Activated CD4-positive, alpha-beta memory T cell treated with anti-CD3 and anti-CD28 coated beads, Interleukin-2, amount 10 ng/mL, durations not matched to agents 7 days and 5 days (primary cell): ENCODE results near the gene C21orf58. TPM values are rescaled to one million over a fixed set of nuclear protein-coding genes. Genes with fewer than 3 reads are reported as not detected.

ENCODE experiments used
- CTCF ChIA-PET: fragments of 350-600 bp; sonication (Branson Sonifier 250); formaldehyde crosslinking; loops from one replicate; lab custom pipeline; 2021; ENCODE audit warnings: antibody characterized with exemption, inconsistent platforms; lab: Charles Lee
- POLR2A ChIA-PET: fragments of 350-600 bp; sonication (Branson Sonifier 250); formaldehyde crosslinking; loops from one replicate; lab custom pipeline; 2021; ENCODE audit warnings: antibody characterized with exemption; lab: Charles Lee
- DNase-seq: peaks from one replicate; pipeline ENCODE4 v3.0.0-alpha.2; 2020
- H3K27ac Mint-ChIP-seq: one replicate; pipeline ENCODE4 v1.8.0; 2021; ENCODE audit warnings: mild to moderate bottlenecking, mixed read lengths
- H3K27me3 Mint-ChIP-seq: one replicate; pipeline ENCODE4 v1.8.0; 2021; ENCODE audit warnings: mixed read lengths
- H3K36me3 Mint-ChIP-seq: one replicate; pipeline ENCODE4 v1.8.0; 2021; ENCODE audit warnings: low read depth, mixed read lengths
- H3K4me1 Mint-ChIP-seq: one replicate; pipeline ENCODE4 v1.8.0; 2021; ENCODE audit warnings: mixed read lengths
- H3K4me3 Mint-ChIP-seq: one replicate; pipeline ENCODE4 v1.8.0; 2021; ENCODE audit warnings: mild to moderate bottlenecking, mixed read lengths
- H3K9me3 Mint-ChIP-seq: one replicate; pipeline ENCODE4 v1.8.0; 2021; ENCODE audit warnings: mixed read lengths
- total RNA-seq, 2 experiments: library from RNA; stranded (reverse); gene quantifications; one replicate each; pipeline ENCODE4 v1.2.3, GENCODE V29; 2021

The C21orf58 gene
- total RNA-seq, 2 experiments from 2014 or later, result 47.7 to 49.4 TPM

- H3K36me3 Mint-ChIP-seq, result peaks cover 68% of the 10 kb centered on the region
- ChIA-PET POLR2A (no interaction called here), CTCF (no interaction called here)
- no peaks in the 10 kb centered on the region for H3K27me3 Mint-ChIP-seq
- DNase-seq, result no peak
- no peaks in the 10 kb centered on the region for H3K9me3 Mint-ChIP-seq
- H3K4me1 Mint-ChIP-seq, result no peaks in the 10 kb centered on the region
- no peak overlapping the region for H3K27ac Mint-ChIP-seq
- no peak overlapping the region for H3K4me3 Mint-ChIP-seq
These were observed 25.6 kb upstream of the C21orf58 start for GRCh38 chr21:46349134-46349760.

- POLR2A ChIA-PET, result no interaction called here
These were observed 24.2 kb upstream of the C21orf58 start for GRCh38 chr21:46347791-46348381.

GRCh38 chr21:46347203-46347550 is 23.5 kb upstream of the C21orf58 start:
- ChIA-PET POLR2A (no interaction called here), CTCF (no interaction called here)
- DNase-seq, result no peak
- H3K36me3 Mint-ChIP-seq, result peaks cover 60% of the 10 kb centered on the region
- no peaks in the 10 kb centered on the region for H3K4me1 Mint-ChIP-seq
- no peaks in the 10 kb centered on the region for H3K27me3 Mint-ChIP-seq
- H3K27ac Mint-ChIP-seq, result no peak overlapping the region
- H3K9me3 Mint-ChIP-seq, result no peaks in the 10 kb centered on the region
- H3K4me3 Mint-ChIP-seq, result no peak overlapping the region

More at GRCh38 chr21:46347791-46348381, 24.2 kb upstream of the C21orf58 start:
- H3K9me3 Mint-ChIP-seq, result no peaks in the 10 kb centered on the region
- H3K36me3 Mint-ChIP-seq, result peaks cover 57% of the 10 kb centered on the region
- DNase-seq, result no peak
- no peaks in the 10 kb centered on the region for H3K4me1 Mint-ChIP-seq
- H3K27me3 Mint-ChIP-seq, result no peaks in the 10 kb centered on the region
- no peak overlapping the region for H3K27ac Mint-ChIP-seq
- no peak overlapping the region for H3K4me3 Mint-ChIP-seq
- CTCF ChIA-PET, result no interaction called here

- no peak for DNase-seq
- ChIA-PET CTCF (no interaction called here), POLR2A (no interaction called here)
- H3K36me3 Mint-ChIP-seq, result peaks cover 59% of the 10 kb centered on the region
- no peak overlapping the region for H3K4me3 Mint-ChIP-seq
- no peak overlapping the region for H3K27ac Mint-ChIP-seq
- no peaks in the 10 kb centered on the region for H3K9me3 Mint-ChIP-seq
- no peaks in the 10 kb centered on the region for H3K27me3 Mint-ChIP-seq
- no peaks in the 10 kb centered on the region for H3K4me1 Mint-ChIP-seq
These were observed 22.9 kb upstream of the C21orf58 start for GRCh38 chr21:46346296-46347202.

GRCh38 chr21:46345861-46346260 is 22.2 kb upstream of the C21orf58 start:
- DNase-seq, result no peak
- H3K4me1 Mint-ChIP-seq, result no peaks in the 10 kb centered on the region
- no peaks in the 10 kb centered on the region for H3K27me3 Mint-ChIP-seq
- H3K27ac Mint-ChIP-seq, result no peak overlapping the region
- peaks cover 56% of the 10 kb centered on the region for H3K36me3 Mint-ChIP-seq
- ChIA-PET CTCF (no interaction called here), POLR2A (no interaction called here)
- H3K9me3 Mint-ChIP-seq, result no peaks in the 10 kb centered on the region
- no peak overlapping the region for H3K4me3 Mint-ChIP-seq

GRCh38 chr21:46344219-46344915 is 20.7 kb upstream of the C21orf58 start:
- ChIA-PET POLR2A (no interaction called here), CTCF (no interaction called here)
- DNase-seq, result no peak
- H3K36me3 Mint-ChIP-seq, result peaks cover 60% of the 10 kb centered on the region
- H3K27me3 Mint-ChIP-seq, result no peaks in the 10 kb centered on the region
- no peak overlapping the region for H3K27ac Mint-ChIP-seq
- H3K9me3 Mint-ChIP-seq, result no peaks in the 10 kb centered on the region
- H3K4me1 Mint-ChIP-seq, result peaks cover 4% of the 10 kb centered on the region
- H3K4me3 Mint-ChIP-seq, result no peak overlapping the region

- ChIA-PET POLR2A (no interaction called here), CTCF (no interaction called here)
- no peak overlapping the region for H3K4me3 Mint-ChIP-seq
- no peaks in the 10 kb centered on the region for H3K9me3 Mint-ChIP-seq
- peaks cover 4% of the 10 kb centered on the region for H3K4me1 Mint-ChIP-seq
- H3K27me3 Mint-ChIP-seq, result no peaks in the 10 kb centered on the region
- DNase-seq, result no peak
- no peak overlapping the region for H3K27ac Mint-ChIP-seq
- peaks cover 57% of the 10 kb centered on the region for H3K36me3 Mint-ChIP-seq
These were observed 17.3 kb upstream of the C21orf58 start for GRCh38 chr21:46340998-46341397.

GRCh38 chr21:46336603-46337002 is 12.9 kb upstream of the C21orf58 start:
- H3K4me3 Mint-ChIP-seq, result no peak overlapping the region
- POLR2A ChIA-PET, result no interaction called here

GRCh38 chr21:46334351-46335140 is 10.9 kb upstream of the C21orf58 start:
- no peak overlapping the region for H3K27ac Mint-ChIP-seq
- DNase-seq, result no peak
- peaks cover 50% of the 10 kb centered on the region for H3K36me3 Mint-ChIP-seq
- no peaks in the 10 kb centered on the region for H3K9me3 Mint-ChIP-seq
- H3K4me3 Mint-ChIP-seq, result no peak overlapping the region
- ChIA-PET POLR2A (no interaction called here), CTCF (interaction anchor here (0.7 kb wide), 1 partner anchor 111 kb away, joined by 4 read pairs; no protein-coding TSS in a partner anchor)
- H3K4me1 Mint-ChIP-seq, result peaks cover 2% of the 10 kb centered on the region
- no peaks in the 10 kb centered on the region for H3K27me3 Mint-ChIP-seq

More at GRCh38 chr21:46336603-46337002, 12.9 kb upstream of the C21orf58 start:
- Mint-ChIP-seq H3K36me3 (peaks cover 56% of the 10 kb centered on the region), H3K27me3 (no peaks in the 10 kb centered on the region), H3K9me3 (no peaks in the 10 kb centered on the region), H3K4me1 (peaks cover 4% of the 10 kb centered on the region), H3K27ac (no peak overlapping the region)
- CTCF ChIA-PET, result no interaction called here
- no peak for DNase-seq

GRCh38 chr21:46329796-46330195 is 6.1 kb upstream of the C21orf58 start:
- Mint-ChIP-seq H3K4me1 (peaks cover 19% of the 10 kb centered on the region), H3K4me3 (no peak overlapping the region), H3K9me3 (no peaks in the 10 kb centered on the region), H3K36me3 (peaks cover 45% of the 10 kb centered on the region), H3K27ac (no peak overlapping the region), H3K27me3 (no peaks in the 10 kb centered on the region)
- DNase-seq, result no peak
- ChIA-PET CTCF (no interaction called here), POLR2A (interaction anchor here (0.5 kb wide), 1 partner anchor 11 kb away, joined by 3 read pairs; no protein-coding TSS in a partner anchor)

GRCh38 chr21:46328151-46328550 is 4.5 kb upstream of the C21orf58 start:
- Mint-ChIP-seq H3K36me3 (peaks cover 48% of the 10 kb centered on the region), H3K27me3 (no peaks in the 10 kb centered on the region), H3K27ac (peak overlapping the region; percentile 26), H3K4me1 (peaks cover 19% of the 10 kb centered on the region), H3K9me3 (no peaks in the 10 kb centered on the region), H3K4me3 (no peak overlapping the region)
- no peak for DNase-seq
- POLR2A ChIA-PET, result no interaction called here
- CTCF ChIA-PET, result no interaction called here

GRCh38 chr21:46327711-46328110 is 4.0 kb upstream of the C21orf58 start:
- Mint-ChIP-seq H3K27me3 (no peaks in the 10 kb centered on the region), H3K27ac (no peak overlapping the region)
- DNase-seq, result no peak

More at GRCh38 chr21:46327711-46328110, 4.0 kb upstream of the C21orf58 start:
- Mint-ChIP-seq H3K4me1 (peaks cover 19% of the 10 kb centered on the region), H3K4me3 (no peak overlapping the region), H3K36me3 (peaks cover 52% of the 10 kb centered on the region), H3K9me3 (no peaks in the 10 kb centered on the region)
- POLR2A ChIA-PET, result no interaction called here
- CTCF ChIA-PET, result no interaction called here
